HFFc6 (cell line): ENCODE measurements around the gene TRPC6. TPM values are rescaled to one million over a fixed set of nuclear protein-coding genes. Genes with fewer than 3 reads are reported as not detected.

Source experiments
- DNase-seq: peaks from one replicate; pipeline ENCODE4 v3.0.0-alpha.2; 2018
- H3K27ac Mint-ChIP-seq: 2 replicates; pipeline ENCODE4 v1.8.0; 2020; ENCODE audit warnings: mild to moderate bottlenecking, mixed read lengths
- H3K27me3 Mint-ChIP-seq: 2 replicates; pipeline ENCODE4 v1.8.0; 2021; ENCODE audit warnings: mild to moderate bottlenecking, moderate library complexity, mixed read lengths; ENCODE audit not compliant: insufficient read depth
- H3K36me3 Mint-ChIP-seq: 2 replicates; pipeline ENCODE4 v1.8.0; 2021; ENCODE audit warnings: low read depth, mixed read lengths
- H3K4me1 Mint-ChIP-seq: 2 replicates; pipeline ENCODE4 v1.8.0; 2020; ENCODE audit warnings: low read depth, mixed read lengths
- H3K4me3 Mint-ChIP-seq: 2 replicates; pipeline ENCODE4 v1.8.0; 2020; ENCODE audit warnings: mild to moderate bottlenecking, moderate library complexity, mixed read lengths
- H3K9me3 Mint-ChIP-seq: 2 replicates; pipeline ENCODE4 v1.8.0; 2020; ENCODE audit warnings: mild to moderate bottlenecking, mixed read lengths
- CTCF ChIP-seq: fragments of 200-600 bp; sonication (generic); IDR thresholded peaks from 2 replicates; pipeline ENCODE4 v1.5.0; 2021; ENCODE audit warnings: antibody characterized with exemption, mild to moderate bottlenecking
- total RNA-seq, 6 experiments: library from RNA; stranded (reverse); fragmentation: NEBNext Ultra II Directional; extraction: Animal tissue kit (Norgen Biotek cat#: 25700); gene quantifications; 2 replicates in 1 of 6; 3 replicates in 5 of 6; pipeline ENCODE4 v1.2.3, GENCODE V29; 2021

The TRPC6 gene
- total RNA-seq, 6 experiments from 2014 or later = not detected

GRCh38 chr11:101582236-101582988 is 1.4 kb downstream of the TRPC6 start:
- Mint-ChIP-seq H3K9me3 (peaks cover 23% of the 10 kb centered on the region), H3K36me3 (no peaks in the 10 kb centered on the region), H3K4me1 (no peaks in the 10 kb centered on the region), H3K27me3 (peaks cover 3% of the 10 kb centered on the region; the same call in 1 of the 2 replicates), H3K4me3 (no peak overlapping the region), H3K27ac (no peak overlapping the region)
- no peak for TF ChIP-seq CTCF
- no peak for DNase-seq

GRCh38 chr11:101577461-101577860 is 6.3 kb downstream of the TRPC6 start:
- no peaks in the 10 kb centered on the region; the same call in 1 of the 2 replicates for H3K27me3 Mint-ChIP-seq
- no peak overlapping the region for H3K4me3 Mint-ChIP-seq
- H3K36me3 Mint-ChIP-seq = no peaks in the 10 kb centered on the region
- no peaks in the 10 kb centered on the region for H3K4me1 Mint-ChIP-seq
- DNase-seq = no peak
- no peak overlapping the region for H3K27ac Mint-ChIP-seq
- TF ChIP-seq CTCF = no peak
- H3K9me3 Mint-ChIP-seq = peaks cover 31% of the 10 kb centered on the region

GRCh38 chr11:101576456-101576855 is 7.4 kb downstream of the TRPC6 start:
- no peak overlapping the region for H3K27ac Mint-ChIP-seq
- no peak for DNase-seq
- no peak for TF ChIP-seq CTCF
- no peaks in the 10 kb centered on the region for H3K27me3 Mint-ChIP-seq
- peaks cover 36% of the 10 kb centered on the region for H3K9me3 Mint-ChIP-seq
- H3K36me3 Mint-ChIP-seq = no peaks in the 10 kb centered on the region
- H3K4me3 Mint-ChIP-seq = no peak overlapping the region
- H3K4me1 Mint-ChIP-seq = no peaks in the 10 kb centered on the region

GRCh38 chr11:101574886-101575285 is 8.9 kb downstream of the TRPC6 start:
- H3K4me1 Mint-ChIP-seq = no peaks in the 10 kb centered on the region
- no peak for DNase-seq
- H3K36me3 Mint-ChIP-seq = no peaks in the 10 kb centered on the region
- no peak overlapping the region for H3K4me3 Mint-ChIP-seq
- peaks cover 37% of the 10 kb centered on the region for H3K9me3 Mint-ChIP-seq
- no peaks in the 10 kb centered on the region for H3K27me3 Mint-ChIP-seq
- H3K27ac Mint-ChIP-seq = no peak overlapping the region
- TF ChIP-seq CTCF = no peak

- Mint-ChIP-seq H3K4me1 (no peaks in the 10 kb centered on the region), H3K27me3 (no peaks in the 10 kb centered on the region), H3K9me3 (peaks cover 29% of the 10 kb centered on the region), H3K36me3 (no peaks in the 10 kb centered on the region), H3K27ac (no peak overlapping the region), H3K4me3 (no peak overlapping the region)
- no peak for TF ChIP-seq CTCF
- no peak for DNase-seq
Observed at GRCh38 chr11:101567071-101567470, 16.7 kb downstream of the TRPC6 start.
